ENCODE data around the gene TMEM92.

Gene TMEM92

DNA sequence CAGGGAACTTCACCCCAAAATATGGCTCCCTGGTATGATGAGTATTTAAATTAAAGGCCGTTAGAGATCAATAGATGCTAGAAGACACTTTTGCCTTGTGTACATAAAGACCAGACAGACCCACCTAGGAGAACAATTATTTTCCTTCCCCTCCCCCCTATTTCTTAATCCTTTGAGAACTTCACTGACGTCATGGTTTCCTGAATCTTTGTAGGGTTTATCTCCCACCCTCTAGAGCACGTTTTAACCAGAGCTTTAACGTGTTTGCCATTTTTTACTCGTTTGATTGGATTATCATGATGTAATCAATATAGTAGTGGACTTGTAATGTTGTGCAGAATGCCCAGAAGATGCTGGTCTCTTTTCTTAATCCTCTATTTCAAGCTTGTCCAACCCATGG lies 48.8 kb downstream of the TMEM92 start:
- TF ChIP-seq POLR2AphosphoS5 (IDR thresholded peaks at IDR 0.05; ENCODE audit: low read depth, low read length): no peak
- TF ChIP-seq, protein P1, sequence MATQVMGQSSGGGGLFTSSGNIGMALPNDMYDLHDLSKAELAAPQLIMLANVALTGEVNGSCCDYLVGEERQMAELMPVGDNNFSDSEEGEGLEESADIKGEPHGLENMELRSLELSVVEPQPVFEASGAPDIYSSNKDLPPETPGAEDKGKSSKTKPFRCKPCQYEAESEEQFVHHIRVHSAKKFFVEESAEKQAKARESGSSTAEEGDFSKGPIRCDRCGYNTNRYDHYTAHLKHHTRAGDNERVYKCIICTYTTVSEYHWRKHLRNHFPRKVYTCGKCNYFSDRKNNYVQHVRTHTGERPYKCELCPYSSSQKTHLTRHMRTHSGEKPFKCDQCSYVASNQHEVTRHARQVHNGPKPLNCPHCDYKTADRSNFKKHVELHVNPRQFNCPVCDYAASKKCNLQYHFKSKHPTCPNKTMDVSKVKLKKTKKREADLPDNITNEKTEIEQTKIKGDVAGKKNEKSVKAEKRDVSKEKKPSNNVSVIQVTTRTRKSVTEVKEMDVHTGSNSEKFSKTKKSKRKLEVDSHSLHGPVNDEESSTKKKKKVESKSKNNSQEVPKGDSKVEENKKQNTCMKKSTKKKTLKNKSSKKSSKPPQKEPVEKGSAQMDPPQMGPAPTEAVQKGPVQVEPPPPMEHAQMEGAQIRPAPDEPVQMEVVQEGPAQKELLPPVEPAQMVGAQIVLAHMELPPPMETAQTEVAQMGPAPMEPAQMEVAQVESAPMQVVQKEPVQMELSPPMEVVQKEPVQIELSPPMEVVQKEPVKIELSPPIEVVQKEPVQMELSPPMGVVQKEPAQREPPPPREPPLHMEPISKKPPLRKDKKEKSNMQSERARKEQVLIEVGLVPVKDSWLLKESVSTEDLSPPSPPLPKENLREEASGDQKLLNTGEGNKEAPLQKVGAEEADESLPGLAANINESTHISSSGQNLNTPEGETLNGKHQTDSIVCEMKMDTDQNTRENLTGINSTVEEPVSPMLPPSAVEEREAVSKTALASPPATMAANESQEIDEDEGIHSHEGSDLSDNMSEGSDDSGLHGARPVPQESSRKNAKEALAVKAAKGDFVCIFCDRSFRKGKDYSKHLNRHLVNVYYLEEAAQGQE (IDR thresholded peaks at IDR 0.05; ENCODE audit: insufficient read depth in 1 of 2, low read depth in 2 of 2, low read length in 2 of 2): no peak
- no peak for TF ChIP-seq TAF1 (IDR thresholded peaks at IDR 0.05; ENCODE audit: borderline replicate concordance, insufficient read depth, low read length)
- TF ChIP-seq FOXP2 (optimal IDR thresholded peaks at IDR 0.05; ENCODE audit: borderline replicate concordance, extremely low read depth, extremely low read length, insufficient read depth): no peak
- TF ChIP-seq SIN3A (IDR thresholded peaks at IDR 0.05; ENCODE audit: borderline replicate concordance, insufficient read depth, low read length): no peak

DNA sequence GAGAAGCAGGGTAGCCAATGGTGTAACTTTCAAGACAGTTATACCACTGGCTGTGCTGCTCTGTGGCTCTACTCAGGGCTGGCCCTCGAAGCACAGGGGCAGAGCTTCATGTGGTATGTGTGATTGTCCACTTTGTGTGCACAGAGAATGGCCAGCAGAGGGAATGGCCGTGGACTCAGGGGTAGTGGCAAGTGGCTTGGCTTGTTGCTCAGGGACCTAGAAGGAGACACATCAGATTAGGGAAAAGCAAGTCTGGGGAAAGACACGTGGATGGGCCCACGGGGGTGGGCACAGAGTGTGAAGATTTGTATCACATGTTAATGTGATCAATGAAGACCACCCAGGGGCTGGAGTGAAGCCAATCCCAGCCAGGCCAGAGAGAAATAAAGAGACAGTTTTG lies 51.6 kb downstream of the TMEM92 start:
- TF ChIP-seq TAF1 (IDR thresholded peaks at IDR 0.05; ENCODE audit: borderline replicate concordance, insufficient read depth, low read length): no peak
- TF ChIP-seq POLR2AphosphoS5 (IDR thresholded peaks at IDR 0.05; ENCODE audit: low read depth, low read length): no peak

DNA sequence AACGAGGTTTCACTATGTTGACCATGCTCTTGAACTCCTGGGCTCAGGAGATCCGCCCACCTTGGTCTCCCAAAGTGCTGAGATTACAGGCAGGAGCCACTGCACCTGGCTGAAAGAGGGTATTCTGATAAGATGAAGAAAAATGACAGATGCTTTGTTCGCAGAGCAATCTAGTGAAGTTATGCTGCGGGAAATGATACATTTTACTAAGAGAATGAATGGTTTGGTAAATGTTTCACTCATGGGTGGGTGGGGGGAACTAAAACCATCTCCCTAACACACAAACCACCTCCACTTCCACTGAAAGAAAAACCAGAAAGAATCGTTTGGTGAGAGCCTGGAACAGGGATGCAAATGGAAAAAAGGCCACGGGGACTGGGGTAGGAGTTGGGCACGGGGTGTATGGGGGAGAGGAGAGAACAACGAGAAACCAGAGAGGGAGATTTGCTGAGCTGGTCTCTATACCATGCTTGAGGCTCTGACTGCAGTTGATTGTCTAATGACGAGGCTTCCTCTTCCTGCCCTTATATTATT lies 52.6 kb downstream of the TMEM92 start:
- TF ChIP-seq TAF1 (IDR thresholded peaks at IDR 0.05; ENCODE audit: borderline replicate concordance, insufficient read depth, low read length): no peak
- no peak for TF ChIP-seq POLR2AphosphoS5 (IDR thresholded peaks at IDR 0.05; ENCODE audit: low read depth, low read length)
- TF ChIP-seq, protein P1 (IDR thresholded peaks at IDR 0.05; ENCODE audit: insufficient read depth in 1 of 2, low read depth in 2 of 2, low read length in 2 of 2): no peak
- TF ChIP-seq SIN3A (IDR thresholded peaks at IDR 0.05; ENCODE audit: borderline replicate concordance, insufficient read depth, low read length): no peak
- TF ChIP-seq FOXP2 (optimal IDR thresholded peaks at IDR 0.05; ENCODE audit: borderline replicate concordance, extremely low read depth, extremely low read length, insufficient read depth): no peak

DNA sequence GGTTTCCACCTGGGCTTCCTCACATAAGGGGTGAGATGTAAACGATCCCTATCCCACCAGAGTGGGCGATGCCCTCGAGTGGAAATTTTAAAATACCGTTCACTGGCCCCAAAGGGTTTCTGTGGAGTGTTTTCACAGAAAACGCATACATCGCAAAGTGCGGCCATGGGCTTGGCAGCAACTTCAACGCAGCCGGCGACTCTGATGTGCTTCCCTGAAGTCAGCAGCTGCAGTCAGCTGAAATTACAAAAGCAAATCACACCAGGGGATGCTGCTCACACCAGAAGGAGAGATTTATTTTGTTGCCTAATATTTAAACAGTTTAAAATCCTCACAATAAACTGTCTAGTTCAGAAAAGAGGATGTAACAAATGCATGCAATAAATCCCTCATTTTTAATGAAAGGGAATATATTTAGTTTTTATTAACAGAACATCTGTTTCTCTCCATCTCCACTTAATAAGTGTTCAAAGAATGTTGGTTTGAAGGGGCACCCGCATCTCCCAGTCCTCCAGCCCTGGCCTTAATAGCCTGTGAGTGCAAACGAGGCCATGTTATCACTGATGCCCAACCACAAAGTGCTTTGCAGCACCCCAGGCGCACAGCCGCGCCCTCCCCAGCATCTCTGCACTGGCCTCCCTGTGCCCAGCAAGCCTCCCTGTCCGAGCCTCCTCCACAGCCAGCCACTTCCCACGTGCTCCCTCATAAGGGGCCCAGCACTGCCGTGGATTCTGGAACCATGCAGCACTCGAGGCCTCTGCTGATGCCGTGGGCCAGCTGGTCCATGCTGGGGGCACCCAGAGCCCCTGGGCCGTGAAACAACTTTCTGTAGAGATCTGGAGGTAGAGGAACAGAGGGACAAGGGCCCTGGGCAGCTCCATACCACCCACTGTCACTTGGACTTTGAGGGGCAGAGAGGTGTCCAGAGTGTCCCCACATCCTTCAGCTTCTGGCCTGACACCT lies 54.4 kb downstream of the TMEM92 start:
- TF ChIP-seq POLR2AphosphoS5 (IDR thresholded peaks at IDR 0.05; ENCODE audit: low read depth, low read length) (no peak), FOXP2 (optimal IDR thresholded peaks at IDR 0.05; ENCODE audit: borderline replicate concordance, extremely low read depth, extremely low read length, insufficient read depth) (no peak), SIN3A (IDR thresholded peaks at IDR 0.05; ENCODE audit: borderline replicate concordance, insufficient read depth, low read length) (no peak), TAF1 (IDR thresholded peaks at IDR 0.05; ENCODE audit: borderline replicate concordance, insufficient read depth, low read length) (no peak)
- TF ChIP-seq, protein P1 (IDR thresholded peaks at IDR 0.05; ENCODE audit: insufficient read depth in 1 of 2, low read depth in 2 of 2, low read length in 2 of 2): no peak

DNA sequence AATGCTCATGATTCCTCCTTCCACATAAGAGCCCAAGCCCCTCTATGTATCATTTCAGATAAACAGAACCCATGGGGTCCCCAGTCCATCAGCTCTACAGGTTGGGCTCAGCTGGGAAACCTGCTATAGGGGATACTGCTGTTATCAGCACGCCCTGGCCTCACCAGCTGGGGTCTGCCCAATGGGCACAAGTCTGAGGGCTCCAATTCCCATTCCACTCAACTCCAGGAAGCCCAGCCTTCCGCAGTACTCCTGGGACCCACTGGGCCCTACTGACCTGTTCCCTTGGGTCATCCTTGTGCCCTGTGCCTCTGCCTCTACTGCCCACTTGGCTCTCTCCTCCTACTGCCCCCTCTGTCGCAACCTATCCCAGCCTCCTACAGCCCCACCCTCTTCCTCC lies 55.5 kb downstream of the TMEM92 start:
- TF ChIP-seq POLR2AphosphoS5 (IDR thresholded peaks at IDR 0.05; ENCODE audit: low read depth, low read length): no peak

DNA sequence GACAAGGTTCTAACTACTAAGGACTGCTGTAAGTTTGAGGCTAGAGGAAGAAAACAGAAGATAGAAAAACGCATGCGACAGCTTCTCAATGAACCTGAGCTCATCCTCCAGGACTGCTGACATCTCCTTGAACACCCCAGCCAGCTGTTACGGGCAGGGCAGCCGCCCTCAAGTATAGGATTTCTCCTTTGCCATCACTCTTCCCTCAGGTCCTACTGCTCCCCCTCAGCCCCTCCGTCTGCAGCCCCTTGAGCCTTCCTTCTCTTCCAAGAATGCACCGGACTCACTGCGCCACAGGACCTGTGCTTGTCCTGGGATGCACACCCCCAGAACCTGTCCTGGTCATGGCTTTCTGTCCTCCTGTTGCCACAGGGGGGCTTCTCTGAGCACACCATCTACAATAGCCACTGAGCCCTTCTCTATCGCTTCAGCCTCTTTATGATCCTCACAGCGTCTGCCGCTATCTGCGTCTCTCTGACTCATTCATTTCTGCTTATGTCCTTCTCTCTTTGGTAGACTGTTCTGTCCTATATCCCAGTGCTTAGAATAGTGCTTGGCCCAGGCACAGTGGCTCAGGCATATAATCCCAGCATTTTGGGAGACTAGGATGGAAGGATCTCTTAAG lies 56.0 kb downstream of the TMEM92 start:
- TF ChIP-seq FOXP2 (optimal IDR thresholded peaks at IDR 0.05; ENCODE audit: borderline replicate concordance, extremely low read depth, extremely low read length, insufficient read depth) (no peak), TAF1 (IDR thresholded peaks at IDR 0.05; ENCODE audit: borderline replicate concordance, insufficient read depth, low read length) (no peak), POLR2AphosphoS5 (IDR thresholded peaks at IDR 0.05; ENCODE audit: low read depth, low read length) (no peak), SIN3A (IDR thresholded peaks at IDR 0.05; ENCODE audit: borderline replicate concordance, insufficient read depth, low read length) (no peak)
- TF ChIP-seq, protein P1 (IDR thresholded peaks at IDR 0.05; ENCODE audit: insufficient read depth in 1 of 2, low read depth in 2 of 2, low read length in 2 of 2): no peak
